IPS-15b (cell line): Measurements from ENCODE around the gene ZFP90.
"Not testable (repeated sequence)": the region's sequence is repeated elsewhere in the genome, so short reads cannot be mapped to it uniquely, and the experiment has no call there.

Experiments
- H3K27me3 ChIP-seq: one replicate; pipeline ENCODE4 v1.6.1; 2013; ENCODE audit warnings: low read length; ENCODE audit not compliant: control insufficient read depth, insufficient read depth
- H3K36me3 ChIP-seq: one replicate; pipeline ENCODE4 v1.6.1; 2013; ENCODE audit warnings: low read length; ENCODE audit not compliant: control insufficient read depth, insufficient read depth
- H3K4me1 ChIP-seq: one replicate; pipeline ENCODE4 v1.6.1; 2013; ENCODE audit warnings: mild to moderate bottlenecking, low read length; ENCODE audit not compliant: control insufficient read depth, insufficient read depth
- H3K4me3 ChIP-seq: one replicate; pipeline ENCODE4 v1.5.1; 2013; ENCODE audit warnings: low read depth, low read length
- H3K9ac ChIP-seq: one replicate; pipeline ENCODE4 v1.6.1; 2013; ENCODE audit warnings: low read depth, mild to moderate bottlenecking, low read length
- H3K9me3 ChIP-seq: one replicate; pipeline ENCODE4 v1.6.1; 2013; ENCODE audit warnings: mild to moderate bottlenecking, low read length; ENCODE audit not compliant: control insufficient read depth, insufficient read depth

Gene ZFP90

GRCh38 chr16:68538880-68539701, at the start of gene ZFP90:
ZFP90 (plus strand) TSS chr16:68539291; CDS start chr16:68539793, 502 bp downstream.
- Histone ChIP-seq H3K27me3 (no peaks in the 10 kb centered on the region), H3K4me1 (no peaks in the 10 kb centered on the region), H3K4me3 (peak within 1 kb of the TSS; percentile 88), H3K36me3 (no peaks in the 10 kb centered on the region), H3K9ac (peak within 1 kb of the TSS; percentile 24), H3K9me3 (no peaks in the 10 kb centered on the region)

GRCh38 chr16:68490358-68490757, 48.7 kb upstream of the ZFP90 start:
- H3K4me1 ChIP-seq, result peaks cover 12% of the 10 kb centered on the region

GRCh38 chr16:68490829-68491575, 48.1 kb upstream of the ZFP90 start:
- Histone ChIP-seq H3K4me3 (no peak overlapping the region), H3K36me3 (no peaks in the 10 kb centered on the region), H3K27me3 (no peaks in the 10 kb centered on the region), H3K9me3 (no peaks in the 10 kb centered on the region), H3K4me1 (peaks cover 12% of the 10 kb centered on the region), H3K9ac (no peak overlapping the region)

More at GRCh38 chr16:68490358-68490757, 48.7 kb upstream of the ZFP90 start:
- Histone ChIP-seq H3K27me3 (no peaks in the 10 kb centered on the region), H3K9me3 (no peaks in the 10 kb centered on the region), H3K4me3 (no peak overlapping the region), H3K9ac (no peak overlapping the region), H3K36me3 (no peaks in the 10 kb centered on the region)

- H3K4me3 ChIP-seq, result no peak overlapping the region
- no peaks in the 10 kb centered on the region for H3K9me3 ChIP-seq
- H3K9ac ChIP-seq, result no peak overlapping the region
- no peaks in the 10 kb centered on the region for H3K27me3 ChIP-seq
- no peaks in the 10 kb centered on the region for H3K36me3 ChIP-seq
- peaks cover 12% of the 10 kb centered on the region for H3K4me1 ChIP-seq
Observed at GRCh38 chr16:68491576-68491950, 47.5 kb upstream of the ZFP90 start.

- H3K36me3 ChIP-seq, result no peaks in the 10 kb centered on the region
- no peaks in the 10 kb centered on the region for H3K9me3 ChIP-seq
- peaks cover 8% of the 10 kb centered on the region for H3K4me1 ChIP-seq
- no peak overlapping the region for H3K9ac ChIP-seq
- H3K4me3 ChIP-seq, result no peak overlapping the region
- no peaks in the 10 kb centered on the region for H3K27me3 ChIP-seq
Observed at GRCh38 chr16:68492151-68492542, 46.9 kb upstream of the ZFP90 start.

- no peaks in the 10 kb centered on the region for H3K27me3 ChIP-seq
- no peaks in the 10 kb centered on the region for H3K9me3 ChIP-seq
- H3K4me1 ChIP-seq, result peaks cover 6% of the 10 kb centered on the region
- no peak overlapping the region for H3K4me3 ChIP-seq
- H3K36me3 ChIP-seq, result no peaks in the 10 kb centered on the region
- H3K9ac ChIP-seq, result no peak overlapping the region
Observed at GRCh38 chr16:68492543-68493411, 46.3 kb upstream of the ZFP90 start.

- Histone ChIP-seq H3K36me3 (no peaks in the 10 kb centered on the region), H3K4me1 (peaks cover 6% of the 10 kb centered on the region), H3K9me3 (no peaks in the 10 kb centered on the region), H3K27me3 (no peaks in the 10 kb centered on the region), H3K4me3 (no peak overlapping the region), H3K9ac (no peak overlapping the region)
Observed at GRCh38 chr16:68493412-68494070, 45.5 kb upstream of the ZFP90 start.

- not testable (repeated sequence) for H3K36me3 ChIP-seq, H3K4me1 ChIP-seq, H3K9me3 ChIP-seq, H3K27me3 ChIP-seq, H3K4me3 ChIP-seq, H3K9ac ChIP-seq
Observed at GRCh38 chr16:68494261-68494660, 44.8 kb upstream of the ZFP90 start.

GRCh38 chr16:68496689-68497088, 42.4 kb upstream of the ZFP90 start:
- Histone ChIP-seq H3K9me3 (no peaks in the 10 kb centered on the region), H3K9ac (no peak overlapping the region), H3K36me3 (no peaks in the 10 kb centered on the region), H3K27me3 (no peaks in the 10 kb centered on the region), H3K4me3 (no peak overlapping the region), H3K4me1 (no peaks in the 10 kb centered on the region)

- no peaks in the 10 kb centered on the region for H3K4me1 ChIP-seq
Observed at GRCh38 chr16:68499006-68499405, 40.1 kb upstream of the ZFP90 start.

GRCh38 chr16:68503334-68503733, 35.8 kb upstream of the ZFP90 start:
- H3K4me3 ChIP-seq, result no peak overlapping the region
- H3K27me3 ChIP-seq, result no peaks in the 10 kb centered on the region
- no peaks in the 10 kb centered on the region for H3K4me1 ChIP-seq
- H3K9me3 ChIP-seq, result no peaks in the 10 kb centered on the region
- H3K9ac ChIP-seq, result no peak overlapping the region
- H3K36me3 ChIP-seq, result no peaks in the 10 kb centered on the region

More at GRCh38 chr16:68499006-68499405, 40.1 kb upstream of the ZFP90 start:
- no peak overlapping the region for H3K9ac ChIP-seq
- no peaks in the 10 kb centered on the region for H3K9me3 ChIP-seq
- H3K36me3 ChIP-seq, result no peaks in the 10 kb centered on the region
- H3K27me3 ChIP-seq, result no peaks in the 10 kb centered on the region
- H3K4me3 ChIP-seq, result no peak overlapping the region
